Small intestine (tissue), 7 donors: ENCODE data around the gene DPP7. TPM values are rescaled to one million over a fixed set of nuclear protein-coding genes. Genes with fewer than 3 reads are reported as not detected.
"Not testable (repeated sequence)": the region's sequence is repeated elsewhere in the genome, so short reads cannot be mapped to it uniquely, and the experiment has no call there.

Experiments used
- DNase-seq, 2 donors: peaks; one replicate each; pipeline versions ENCODE4 v3.0.0 to v3.0.0-alpha.2; 2013
- FAIRE-seq: peaks from 2 replicates; lab custom pipeline; 2012; peaks lifted over from hg19 to GRCh38; lab: Jason Lieb, UNC
- H3K27ac ChIP-seq, 3 donors: one replicate each; pipeline ENCODE4 v1.5.1; 2013; ENCODE audit warnings: low read length in 2 of 3, mild to moderate bottlenecking in 2 of 3, control low read depth in 1 of 3, inconsistent platforms in 1 of 3, low read depth in 1 of 3, moderate library complexity in 1 of 3
- H3K27me3 ChIP-seq, 3 donors: one replicate each; pipeline ENCODE4 v1.6.1; 2013; ENCODE audit warnings: low read length in 3 of 3, inconsistent platforms in 1 of 3; ENCODE audit not compliant: control insufficient read depth in 3 of 3, insufficient read depth in 3 of 3
- H3K36me3 ChIP-seq, 3 donors: one replicate each; pipeline ENCODE4 v1.6.1; 2013; ENCODE audit warnings: low read length in 3 of 3, inconsistent platforms in 1 of 3, low read depth in 1 of 3, mild to moderate bottlenecking in 1 of 3, moderate library complexity in 1 of 3; ENCODE audit not compliant: control insufficient read depth in 3 of 3, insufficient read depth in 2 of 3
- H3K4me1 ChIP-seq, 3 donors: one replicate each; pipeline ENCODE4 v1.6.1; 2013; ENCODE audit warnings: low read length in 2 of 3, inconsistent platforms in 1 of 3, low read depth in 1 of 3, mild to moderate bottlenecking in 1 of 3, moderate library complexity in 1 of 3; ENCODE audit not compliant: control insufficient read depth in 3 of 3, insufficient read depth in 2 of 3
- H3K4me3 ChIP-seq, 3 donors: one replicate each; pipeline ENCODE4 v1.5.1; 2013; ENCODE audit warnings: low read length in 3 of 3, control low read depth in 1 of 3, inconsistent platforms in 1 of 3, low read depth in 1 of 3, mild to moderate bottlenecking in 1 of 3, moderate library complexity in 1 of 3
- H3K9me3 ChIP-seq, 2 donors: one replicate each; pipeline ENCODE4 v1.6.1; 2013; ENCODE audit warnings: low read depth in 1 of 2, low read length in 1 of 2; ENCODE audit not compliant: control insufficient read depth in 2 of 2, insufficient read depth in 1 of 2
- WGBS, 3 donors: extraction: QIAGEN DNeasy Blood & Tissue Kit; methylation state at CpG; one replicate each; pipeline ENCODE4 v1.1.7; 2013; 5-methylcytosine and 5-hydroxymethylcytosine counted together
- polyA plus RNA-seq, 4 donors: library from polyadenylated mRNA; stranded (reverse) in 3 of 4; unstranded in 1 of 4; fragments of 200-250 nt in 3 of 4; fragments of 120-200 nt in 1 of 4; gene quantifications; one replicate each; pipeline versions ENCODE4 v1.2.1 to v1.2.3, GENCODE V29; 2013
- donor health status: healthy with polysubstance abuse.
- donor health status: control.
- donor health status: control.
- donor health status: Bipolar disorder and iron deficiency.
- donor health status: healthy.

The DPP7 gene
- polyA plus RNA-seq, 4 donors: 66.2 to 179 (median 121) TPM

GRCh38 chr9:137128158-137128861 is 13.8 kb upstream of the DPP7 start:
- 9 to 42% (median 10%) methylated on average over 19 of the region's 19 CpGs for WGBS, 3 donors
- FAIRE-seq (no peak), DNase-seq (peak in 1 of 2 donors; percentile 29)
- no peaks in the 10 kb centered on the region for H3K36me3 ChIP-seq
- H3K27ac ChIP-seq: peak overlapping the region; percentile 73 to 94 (median 78)
- H3K9me3 ChIP-seq: peaks cover 0 to 5% of the 10 kb centered on the region in 2 donors
- peak overlapping the region in 2 of 3 donors; percentile 72 to 80 for H3K4me3 ChIP-seq
- peaks cover 0 to 23% (median 6%) of the 10 kb centered on the region in 3 donors for H3K4me1 ChIP-seq
- H3K27me3 ChIP-seq: peaks cover 0 to 8% (median 1%) of the 10 kb centered on the region in 3 donors

GRCh38 chr9:137127301-137128157 is 13.0 kb upstream of the DPP7 start:
- peaks cover 0 to 4% (median 1%) of the 10 kb centered on the region in 3 donors for H3K27me3 ChIP-seq
- H3K27ac ChIP-seq: peak overlapping the region; percentile 73 to 94 (median 78)
- H3K4me1 ChIP-seq: peaks cover 0 to 23% (median 6%) of the 10 kb centered on the region in 3 donors
- H3K36me3 ChIP-seq: no peaks in the 10 kb centered on the region
- 0 to 15% (median 4%) methylated on average over 24 of the region's 24 CpGs for WGBS, 3 donors
- H3K9me3 ChIP-seq: peaks cover 0 to 5% of the 10 kb centered on the region in 2 donors
- FAIRE-seq (no peak), DNase-seq (peak; percentile 76 to 83)
- H3K4me3 ChIP-seq: peak overlapping the region in 2 of 3 donors; percentile 72 to 80

GRCh38 chr9:137126786-137127185 is 12.3 kb upstream of the DPP7 start:
- Histone ChIP-seq H3K4me1 (peaks cover 0 to 23% (median 6%) of the 10 kb centered on the region in 3 donors), H3K36me3 (no peaks in the 10 kb centered on the region), H3K27me3 (peaks cover 0 to 1% (median under 1%) of the 10 kb centered on the region in 3 donors), H3K9me3 (peaks cover 0 to 5% of the 10 kb centered on the region in 2 donors), H3K27ac (peak overlapping the region; percentile 66 to 94 (median 77)), H3K4me3 (peak overlapping the region in 2 of 3 donors; percentile 41 to 80)
- 8 to 17% (median 10%) methylated on average over 3 of the region's 3 CpGs for WGBS, 3 donors
- DNase-seq (peak in 1 of 2 donors; percentile 52), FAIRE-seq (no peak)

- not testable (repeated sequence) for FAIRE-seq, H3K27me3 ChIP-seq
- WGBS, 3 donors: 86 to 91% (median 87%) methylated on average over 5 of the region's 5 CpGs
Observed at GRCh38 chr9:137123952-137124462, 9.5 kb upstream of the DPP7 start.

GRCh38 chr9:137123468-137123837 is 8.9 kb upstream of the DPP7 start:
- Histone ChIP-seq H3K27me3 (no peaks in the 10 kb centered on the region), H3K4me1 (peaks cover 0 to 17% (median 6%) of the 10 kb centered on the region in 3 donors), H3K9me3 (no peaks in the 10 kb centered on the region), H3K27ac (no peak overlapping the region), H3K36me3 (no peaks in the 10 kb centered on the region), H3K4me3 (no peak overlapping the region)
- FAIRE-seq: no peak
- 66 to 79% (median 74%) methylated on average over 5 of the region's 5 CpGs for WGBS, 3 donors
- no peak for DNase-seq

More at GRCh38 chr9:137123952-137124462, 9.5 kb upstream of the DPP7 start:
- H3K9me3 ChIP-seq, H3K4me3 ChIP-seq, H3K36me3 ChIP-seq, DNase-seq, H3K27ac ChIP-seq: not testable (repeated sequence)
- peaks cover 0 to 20% (median 6%) of the 10 kb centered on the region in 3 donors for H3K4me1 ChIP-seq

- H3K27ac ChIP-seq, H3K4me3 ChIP-seq, DNase-seq: not testable (repeated sequence)
Observed at GRCh38 chr9:137122796-137123467, 8.4 kb upstream of the DPP7 start.

GRCh38 chr9:137121927-137122795 is 7.6 kb upstream of the DPP7 start:
- WGBS, 3 donors: 55 to 69% (median 60%) methylated on average over 23 to 25 of the region's 25 CpGs
- H3K9me3 ChIP-seq: not testable (repeated sequence)

More at GRCh38 chr9:137122796-137123467, 8.4 kb upstream of the DPP7 start:
- not testable (repeated sequence) for H3K9me3 ChIP-seq, H3K36me3 ChIP-seq, FAIRE-seq, H3K27me3 ChIP-seq
- H3K4me1 ChIP-seq: peaks cover 0 to 12% (median 3%) of the 10 kb centered on the region in 3 donors
- WGBS, 3 donors: 86 to 90% (median 86%) methylated on average over 14 to 16 of the region's 16 CpGs

More at GRCh38 chr9:137121927-137122795, 7.6 kb upstream of the DPP7 start:
- not testable (repeated sequence) for FAIRE-seq, H3K27me3 ChIP-seq, H3K27ac ChIP-seq, DNase-seq, H3K36me3 ChIP-seq, H3K4me3 ChIP-seq
- peaks cover 0 to 11% (median 0%) of the 10 kb centered on the region in 3 donors for H3K4me1 ChIP-seq
